ENCODE data around the gene OR51E1. TPM values are rescaled to one million over a fixed set of nuclear protein-coding genes. Genes with fewer than 3 reads are reported as not detected.

Gene OR51E1
- total RNA-seq, 1 donor from 2014 or later, result 1.9 TPM

- DNase-seq (ENCODE audit: missing footprints) (no peak), ATAC-seq (no peak)
- intact Hi-C loops (cut with DNase I), result no loop called here
These were observed 451 bp downstream of the OR51E1 start for GRCh38 chr11:4644233-4644632.

- intact Hi-C loops (cut with DNase I), result no loop called here
- DNase-seq (ENCODE audit: missing footprints), result peak; percentile 57
- peak; percentile 87 for ATAC-seq
These were observed 2.2 kb downstream of the OR51E1 start for GRCh38 chr11:4645974-4646373.

GRCh38 chr11:4647766-4648165 is 4.0 kb downstream of the OR51E1 start:
- intact Hi-C loops (cut with DNase I), result no loop called here
- DNase-seq (ENCODE audit: missing footprints) (no peak), ATAC-seq (peak; percentile 26)

GRCh38 chr11:4654635-4655369 is 11.0 kb downstream of the OR51E1 start:
- DNase-seq (ENCODE audit: missing footprints), result no peak
- no peak for ATAC-seq
- intact Hi-C loops (cut with DNase I), result no loop called here

- no peak for DNase-seq (ENCODE audit: missing footprints)
- ATAC-seq, result no peak
- intact Hi-C loops (cut with DNase I), result no loop called here
These were observed 15.1 kb downstream of the OR51E1 start for GRCh38 chr11:4658629-4659445.

- intact Hi-C loops (cut with DNase I), result no loop called here
- DNase-seq (ENCODE audit: missing footprints) (no peak), ATAC-seq (no peak)
These were observed 19.1 kb downstream of the OR51E1 start for GRCh38 chr11:4662876-4663275.

GRCh38 chr11:4664183-4664582 is 20.4 kb downstream of the OR51E1 start:
- no peak for ATAC-seq
- DNase-seq (ENCODE audit: missing footprints), result no peak
- intact Hi-C loops (cut with DNase I), result no loop called here

GRCh38 chr11:4664786-4665185 is 21.0 kb downstream of the OR51E1 start:
- intact Hi-C loops (cut with DNase I), result no loop called here
- DNase-seq (ENCODE audit: missing footprints) (no peak), ATAC-seq (no peak)

- intact Hi-C loops (cut with DNase I), result no loop called here
- ATAC-seq (no peak), DNase-seq (ENCODE audit: missing footprints) (no peak)
These were observed 21.6 kb downstream of the OR51E1 start for GRCh38 chr11:4665424-4665823.

GRCh38 chr11:4671741-4672140 is 28.0 kb downstream of the OR51E1 start:
- ATAC-seq (no peak), DNase-seq (ENCODE audit: missing footprints) (no peak)
- intact Hi-C loops (cut with DNase I), result no loop called here

- intact Hi-C loops (cut with DNase I), result no loop called here
- ATAC-seq (no peak), DNase-seq (ENCODE audit: missing footprints) (no peak)
These were observed 28.7 kb downstream of the OR51E1 start for GRCh38 chr11:4672470-4672869.

GRCh38 chr11:4673781-4674180 is 30.0 kb downstream of the OR51E1 start:
- DNase-seq (ENCODE audit: missing footprints), result no peak

GRCh38 chr11:4677948-4678347 is 34.2 kb downstream of the OR51E1 start:
- no peak for DNase-seq (ENCODE audit: missing footprints)
- intact Hi-C loops (cut with DNase I), result no loop called here
- no peak for ATAC-seq

More at GRCh38 chr11:4673781-4674180, 30.0 kb downstream of the OR51E1 start:
- ATAC-seq, result no peak
- intact Hi-C loops (cut with DNase I), result no loop called here

- no peak for ATAC-seq
- DNase-seq (ENCODE audit: missing footprints), result no peak
- intact Hi-C loops (cut with DNase I), result no loop called here
These were observed 36.6 kb downstream of the OR51E1 start for GRCh38 chr11:4680341-4680740.

- no peak for ATAC-seq
These were observed 39.0 kb downstream of the OR51E1 start for GRCh38 chr11:4682623-4683419.

GRCh38 chr11:4684631-4685285 is 41.0 kb downstream of the OR51E1 start:
- intact Hi-C loops (cut with DNase I), result no loop called here
- ATAC-seq (no peak), DNase-seq (ENCODE audit: missing footprints) (no peak)

More at GRCh38 chr11:4682623-4683419, 39.0 kb downstream of the OR51E1 start:
- no peak for DNase-seq (ENCODE audit: missing footprints)
- intact Hi-C loops (cut with DNase I), result no loop called here

- intact Hi-C loops (cut with DNase I), result no loop called here
- DNase-seq (ENCODE audit: missing footprints), result no peak
- ATAC-seq, result no peak
These were observed 51.7 kb downstream of the OR51E1 start for GRCh38 chr11:4695442-4695841.

GRCh38 chr11:4697585-4697984 is 53.8 kb downstream of the OR51E1 start, which contains the start of gene OR51E2:
TSS of gene OR51E2 (minus strand) at chr11:4697853. CDS start at chr11:4682711, 15,142 bp downstream.
- ATAC-seq, result no peak
- intact Hi-C loops (cut with DNase I), result no loop called here
- no peak for DNase-seq (ENCODE audit: missing footprints)

Measured in Right ventricle myocardium inferior (tissue), 1 donor.